ENCODE data around the gene BCL7A.

The BCL7A gene

DNA sequence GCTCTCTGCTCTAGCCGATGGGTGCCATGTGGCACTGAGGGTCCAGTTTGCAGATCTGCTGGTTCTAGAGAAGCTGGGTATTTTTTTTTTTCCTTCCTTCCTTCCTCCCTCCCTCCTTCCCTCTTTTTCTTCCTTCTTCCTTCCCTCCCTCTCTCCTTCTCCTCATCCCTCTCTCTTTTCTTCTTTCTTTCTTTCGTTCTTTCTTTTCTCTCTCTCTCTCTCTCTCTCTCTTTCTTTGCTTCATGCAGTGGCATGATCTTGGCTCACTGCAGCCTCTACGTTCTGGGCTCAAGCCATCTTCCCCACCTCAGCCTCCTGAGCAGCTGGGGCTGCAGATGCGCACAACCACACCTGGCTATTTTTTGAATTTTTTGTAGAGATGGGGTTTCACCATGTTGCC lies 2.7 kb upstream of the BCL7A start:
- ChIA-PET CTCF (interaction anchor here (0.6 kb wide), 1 partner anchor 447 kb away, joined by 3 read pairs; no protein-coding TSS in a partner anchor), POLR2A (no interaction called here)
- no peak for DNase-seq (ENCODE audit: extremely low spot score)
- TF ChIP-seq, protein P1, sequence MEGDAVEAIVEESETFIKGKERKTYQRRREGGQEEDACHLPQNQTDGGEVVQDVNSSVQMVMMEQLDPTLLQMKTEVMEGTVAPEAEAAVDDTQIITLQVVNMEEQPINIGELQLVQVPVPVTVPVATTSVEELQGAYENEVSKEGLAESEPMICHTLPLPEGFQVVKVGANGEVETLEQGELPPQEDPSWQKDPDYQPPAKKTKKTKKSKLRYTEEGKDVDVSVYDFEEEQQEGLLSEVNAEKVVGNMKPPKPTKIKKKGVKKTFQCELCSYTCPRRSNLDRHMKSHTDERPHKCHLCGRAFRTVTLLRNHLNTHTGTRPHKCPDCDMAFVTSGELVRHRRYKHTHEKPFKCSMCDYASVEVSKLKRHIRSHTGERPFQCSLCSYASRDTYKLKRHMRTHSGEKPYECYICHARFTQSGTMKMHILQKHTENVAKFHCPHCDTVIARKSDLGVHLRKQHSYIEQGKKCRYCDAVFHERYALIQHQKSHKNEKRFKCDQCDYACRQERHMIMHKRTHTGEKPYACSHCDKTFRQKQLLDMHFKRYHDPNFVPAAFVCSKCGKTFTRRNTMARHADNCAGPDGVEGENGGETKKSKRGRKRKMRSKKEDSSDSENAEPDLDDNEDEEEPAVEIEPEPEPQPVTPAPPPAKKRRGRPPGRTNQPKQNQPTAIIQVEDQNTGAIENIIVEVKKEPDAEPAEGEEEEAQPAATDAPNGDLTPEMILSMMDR (IDR thresholded peaks at IDR 0.05; ENCODE audit: control extremely low read depth, extremely low read depth, low read depth, missing control alignments) = no peak

DNA sequence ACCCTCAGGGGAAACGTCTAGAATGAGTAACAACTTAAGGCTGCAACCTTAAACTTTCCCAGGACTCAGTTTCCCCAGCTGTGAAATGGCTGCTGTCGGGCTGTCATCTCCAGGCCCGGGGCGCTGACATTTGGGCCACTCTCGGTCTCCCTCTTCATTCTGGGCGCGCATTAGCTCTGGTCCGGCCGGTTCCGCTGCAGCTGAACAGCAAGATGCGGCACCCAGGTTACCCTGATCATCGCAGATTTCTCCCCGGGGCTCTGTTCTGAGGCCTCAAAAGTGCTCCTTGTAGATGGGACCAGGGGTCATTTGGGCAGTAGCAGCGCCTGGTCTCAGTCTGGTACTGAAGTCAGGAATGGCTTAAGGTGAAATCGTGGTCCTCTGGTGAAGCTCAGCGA lies 890 bp upstream of the BCL7A start:
- DNase-seq (ENCODE audit: extremely low spot score) = no peak
- TF ChIP-seq, protein P1 (IDR thresholded peaks at IDR 0.05; ENCODE audit: control extremely low read depth, extremely low read depth, low read depth, missing control alignments) = no peak
- CTCF ChIA-PET = interaction anchor here (0.9 to 1.7 kb wide), 3 partner anchors 9 to 226 kb away, joined by 3 to 6 read pairs (median 4); no protein-coding TSS in a partner anchor
- POLR2A ChIA-PET = no interaction called here

DNA sequence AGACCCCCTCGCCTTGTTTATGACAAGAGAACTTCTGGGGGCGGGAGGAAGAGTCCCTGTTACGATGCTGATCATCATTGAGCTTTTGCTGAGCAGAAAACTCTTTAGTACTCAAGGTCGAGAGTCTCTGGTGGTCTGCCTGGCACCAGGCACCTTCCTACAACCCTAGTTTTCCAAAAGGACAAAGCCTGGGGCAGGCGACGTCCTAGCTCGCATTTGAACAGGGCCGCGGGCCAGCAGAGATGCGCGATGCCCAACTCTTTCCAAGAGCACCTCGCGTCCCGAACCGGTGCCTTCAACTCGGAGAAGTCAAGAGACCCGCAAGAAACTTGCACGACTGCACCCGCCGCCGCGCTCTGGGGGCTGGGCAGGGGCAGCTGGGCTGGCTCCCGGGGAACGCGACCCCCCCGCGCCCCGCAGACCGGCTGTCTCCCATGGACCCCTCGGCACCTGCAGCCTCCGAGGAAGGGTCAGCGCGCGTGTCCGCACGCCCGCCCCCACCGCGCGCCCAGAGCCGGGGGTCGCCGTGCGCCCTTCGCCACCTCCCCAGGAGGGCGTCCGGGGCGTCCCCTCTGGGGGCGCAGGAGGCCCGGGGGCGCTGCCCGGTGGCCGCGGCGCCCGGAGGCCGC lies 377 bp upstream of the BCL7A start:
- ChIA-PET CTCF (interaction anchor here (0.9 to 1.7 kb wide), 3 partner anchors 9 to 226 kb away, joined by 3 to 6 read pairs (median 4); no protein-coding TSS in a partner anchor), POLR2A (no interaction called here)
- TF ChIP-seq, protein P1 (IDR thresholded peaks at IDR 0.05; ENCODE audit: control extremely low read depth, extremely low read depth, low read depth, missing control alignments) = no peak
- no peak for DNase-seq (ENCODE audit: extremely low spot score)

DNA sequence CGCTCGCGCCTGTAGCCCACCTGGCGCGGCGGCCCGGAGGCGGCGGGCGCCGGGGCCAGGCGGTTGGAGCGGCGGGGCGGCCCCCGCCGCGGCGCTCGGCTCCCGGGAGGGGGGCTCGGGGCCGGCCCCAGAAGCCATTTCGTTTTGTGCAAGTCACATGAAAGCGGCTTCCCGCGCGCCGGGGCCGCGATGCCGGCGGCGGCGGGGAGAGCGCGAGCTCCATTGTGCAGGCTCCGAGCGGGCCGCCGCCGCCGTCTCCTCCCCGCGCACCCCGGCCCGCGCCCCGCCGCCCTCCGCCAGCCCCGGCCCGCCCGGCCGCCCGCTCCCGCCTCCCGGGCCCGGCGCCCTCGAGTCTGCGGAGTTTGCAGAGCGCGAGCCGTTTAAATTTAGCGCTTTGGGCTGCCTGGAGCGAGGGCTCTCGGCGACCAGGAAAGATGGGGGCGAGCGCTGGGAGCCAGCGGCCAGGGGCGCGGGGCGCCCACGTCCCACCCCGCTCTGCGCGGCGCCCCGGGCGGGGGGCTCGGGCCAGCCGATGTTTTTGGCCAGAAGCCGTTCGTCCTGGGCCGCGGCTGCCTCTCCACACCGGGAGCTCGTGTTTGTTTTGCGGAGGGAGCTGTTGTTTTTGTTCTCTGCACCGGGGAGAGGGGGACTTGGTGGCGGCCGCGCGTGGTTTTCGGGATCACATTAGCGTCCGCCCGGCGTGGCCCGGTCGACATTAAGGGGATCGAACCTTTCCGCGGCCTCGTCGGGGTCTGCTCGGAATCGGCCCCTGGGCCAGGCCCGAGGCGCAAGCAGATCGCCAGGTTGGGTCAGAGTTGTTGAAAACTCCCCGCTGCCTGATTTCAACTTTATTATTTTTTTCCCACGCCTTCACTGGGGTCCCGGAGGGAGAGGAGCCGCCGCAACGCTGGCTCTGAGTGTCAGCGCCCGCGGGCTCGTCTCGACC lies 982 bp downstream of the BCL7A start:
- ChIA-PET CTCF (interaction anchor here (1.1 to 2.6 kb wide), 5 partner anchors 9 to 228 kb away, joined by 3 to 8 read pairs (median 4); no protein-coding TSS in a partner anchor), POLR2A (interaction anchor here (0.6 kb wide), 1 partner anchor 122 kb away, joined by 9 read pairs; no protein-coding TSS in a partner anchor)
- DNase-seq (ENCODE audit: extremely low spot score) = no peak
- TF ChIP-seq, protein P1 (IDR thresholded peaks at IDR 0.05; ENCODE audit: control extremely low read depth, extremely low read depth, low read depth, missing control alignments) = no peak

DNA sequence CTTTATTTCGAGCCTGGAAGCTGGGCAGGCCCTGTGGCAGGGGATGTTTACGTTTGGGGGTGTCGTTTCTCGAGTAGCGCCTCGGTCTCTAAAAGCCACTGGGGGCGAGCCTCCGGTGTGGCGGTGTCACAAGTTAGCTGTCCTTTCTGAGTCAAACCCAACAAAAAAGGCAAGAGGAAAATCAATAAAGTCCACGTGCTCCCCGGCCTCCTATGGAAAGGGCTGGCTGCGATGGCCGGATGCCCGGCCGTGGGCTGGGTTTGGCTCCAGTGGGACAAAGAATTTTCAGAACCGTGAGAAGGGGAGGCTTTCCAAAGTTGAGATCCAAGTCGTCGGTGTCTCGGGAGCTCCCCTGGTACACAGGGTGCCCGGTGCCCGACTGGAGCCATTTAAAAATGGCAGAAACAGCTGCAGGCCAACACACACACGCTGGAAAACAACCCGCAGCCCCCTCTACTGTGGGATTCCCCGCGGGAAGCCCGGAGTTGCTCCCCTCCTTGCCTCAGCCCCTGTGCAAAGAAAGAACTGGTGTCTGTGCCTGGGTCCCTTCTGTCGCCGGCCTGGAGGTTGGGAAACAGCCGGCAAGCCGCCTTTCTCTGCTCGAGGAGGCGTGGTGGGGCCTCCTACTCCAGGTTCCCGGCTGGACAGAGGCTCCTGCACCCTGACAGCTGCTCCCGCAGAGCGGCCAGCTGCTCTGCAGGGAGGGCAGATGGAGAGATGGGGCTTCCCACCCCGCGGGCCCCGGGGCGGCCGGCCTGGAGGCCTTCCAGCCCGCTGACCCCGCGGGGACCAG lies 1.9 kb downstream of the BCL7A start:
- TF ChIP-seq, protein P1 (IDR thresholded peaks at IDR 0.05; ENCODE audit: control extremely low read depth, extremely low read depth, low read depth, missing control alignments) = no peak
- ChIA-PET POLR2A (interaction anchor here (0.6 kb wide), 1 partner anchor 123 kb away, joined by 9 read pairs; no protein-coding TSS in a partner anchor), CTCF (interaction anchor here (0.6 to 2.6 kb wide), 8 partner anchors 9 to 229 kb away, joined by 3 to 8 read pairs (median 4); partner anchors contain the start of gene CFAP251)
- DNase-seq (ENCODE audit: extremely low spot score) = peak; percentile 68
